Stimulated activated naive CD4-positive, alpha-beta T cell treated with Interleukin-2 at 50 U/mL for 16 hours (primary cell): ENCODE data around the gene TM4SF5.
"Not testable (repeated sequence)": the region's sequence is repeated elsewhere in the genome, so short reads cannot be mapped to it uniquely, and the experiment has no call there.

Source experiments
- DNase-seq: peaks from one replicate; lab custom pipeline; 2025; lab: John Stamatoyannopoulos, UW

The TM4SF5 gene

DNA sequence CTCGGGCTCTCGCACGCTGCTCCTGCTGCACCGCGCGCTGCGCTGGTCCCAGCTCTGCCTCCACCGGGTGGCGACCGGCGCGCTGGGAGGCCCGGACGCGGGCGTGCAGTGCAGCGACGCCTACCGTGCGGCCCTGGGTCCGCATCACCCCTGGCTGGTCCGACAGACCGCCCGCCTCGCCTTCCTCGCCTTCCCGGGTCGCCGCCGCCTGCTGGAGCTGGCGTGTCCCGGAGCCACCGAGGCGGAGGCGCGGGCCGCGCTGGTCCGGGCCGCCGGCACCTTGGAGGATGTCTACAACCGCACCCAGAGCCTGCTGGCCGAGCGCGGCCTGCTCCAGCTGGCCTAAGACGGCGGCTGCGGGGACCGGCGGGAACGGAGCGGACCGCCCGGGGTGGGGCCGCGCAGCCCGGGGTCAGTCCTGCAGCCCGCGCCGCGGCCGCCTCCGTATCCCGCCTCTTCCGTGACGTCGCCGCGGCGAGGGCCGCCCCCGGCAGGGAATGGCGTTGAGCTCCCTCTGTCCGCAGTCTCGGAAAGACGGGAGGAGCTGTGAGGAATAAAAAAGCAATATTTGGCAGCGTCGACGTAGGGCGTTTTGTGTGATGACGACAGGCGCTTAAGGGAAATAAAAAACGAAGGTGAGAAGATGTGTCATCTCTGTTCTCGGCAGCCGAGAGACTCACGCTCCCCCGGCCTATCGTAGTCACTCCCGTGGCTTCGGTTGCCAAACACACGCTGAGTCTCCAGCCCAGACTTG is 18.4 kb downstream of the TM4SF5 start:
- DNase-seq = peak; percentile 77

DNA sequence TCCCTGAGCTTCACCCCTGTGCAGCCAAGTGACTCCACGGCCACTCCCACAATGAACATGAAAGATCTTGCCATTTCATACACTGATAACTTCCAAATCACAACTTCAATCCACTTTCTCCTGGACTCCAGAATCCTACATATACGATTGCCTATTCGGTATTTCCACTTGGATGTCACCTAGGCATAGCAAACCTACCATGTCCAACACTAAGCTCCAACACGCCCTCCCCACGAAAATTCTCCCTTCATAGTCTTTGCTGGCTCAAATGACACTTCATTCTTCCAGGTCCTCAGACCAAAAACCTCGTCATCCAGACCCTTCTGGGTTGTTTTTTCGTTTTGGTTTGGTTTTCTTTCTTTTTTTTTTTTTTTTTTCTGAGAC is 19.0 kb downstream of the TM4SF5 start:
- no peak for DNase-seq

DNA sequence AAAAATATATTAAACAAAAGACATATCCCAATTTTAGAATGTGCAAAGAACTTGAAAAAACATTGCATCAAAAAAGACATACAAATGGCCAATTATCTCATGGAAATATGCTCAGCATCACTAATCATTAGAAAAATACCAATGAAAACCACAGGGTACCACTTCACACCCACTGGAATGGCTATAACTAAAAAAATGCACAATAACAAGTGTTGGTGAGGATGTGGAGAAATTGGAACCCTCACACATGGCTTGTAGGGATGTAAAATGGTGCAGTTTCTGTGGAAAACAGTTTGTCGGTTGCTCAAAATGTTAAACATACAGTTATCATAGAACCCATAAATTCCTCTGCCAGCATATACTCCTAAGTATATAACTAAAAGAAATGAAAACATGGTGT is 23.5 kb downstream of the TM4SF5 start:
- DNase-seq = no peak

DNA sequence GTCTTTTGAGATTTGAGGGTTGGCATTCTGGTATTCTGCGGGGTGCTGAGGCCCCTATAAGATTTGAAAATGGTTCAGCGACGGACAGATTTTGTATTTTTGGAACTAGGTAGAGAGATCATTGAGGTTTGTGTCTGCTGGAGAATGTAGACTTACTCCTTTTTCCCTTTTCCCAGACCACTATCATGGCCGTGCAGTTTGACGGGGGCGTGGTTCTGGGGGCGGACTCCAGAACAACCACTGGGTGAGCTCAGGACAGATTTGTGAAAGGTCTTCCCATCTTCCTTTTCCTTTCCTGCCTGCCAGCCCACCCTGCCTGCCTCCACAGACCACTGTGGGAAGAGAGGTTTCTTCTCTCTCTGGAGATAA is 24.9 kb downstream of the TM4SF5 start:
- peak; percentile 10 for DNase-seq

DNA sequence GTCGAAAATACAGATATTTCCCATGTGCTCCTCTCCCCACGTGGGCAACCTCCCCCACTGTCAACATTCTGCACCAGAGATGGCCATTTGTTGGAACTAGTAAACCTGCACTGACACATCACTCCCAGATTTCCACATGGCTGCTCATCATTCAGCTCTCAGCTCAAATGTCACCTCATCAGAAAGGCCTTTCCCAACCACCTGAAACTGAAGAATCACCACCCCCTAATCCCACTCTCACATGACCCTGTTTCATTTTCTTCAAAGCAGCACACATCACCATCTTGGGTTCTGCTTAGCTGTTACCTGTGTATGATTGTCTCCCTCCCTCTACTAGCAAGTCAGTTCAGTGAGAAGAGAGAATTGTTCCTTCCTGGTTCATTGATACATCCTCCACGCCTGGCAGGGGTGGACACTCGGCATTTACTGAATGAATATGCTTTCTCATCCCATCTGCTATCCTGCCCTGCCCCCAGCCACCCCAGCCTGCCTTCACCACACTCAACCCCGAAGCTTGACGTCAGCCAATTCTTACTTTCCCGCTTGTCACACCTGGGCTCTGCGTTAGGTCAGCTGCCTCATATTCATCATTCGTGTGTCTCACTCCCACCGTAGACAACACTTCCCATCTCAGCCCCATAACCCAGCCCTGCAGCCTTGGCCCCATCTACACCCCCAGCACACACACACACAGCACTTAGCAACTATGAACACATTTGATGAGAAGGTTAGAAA is 28.9 kb downstream of the TM4SF5 start:
- no peak for DNase-seq

DNA sequence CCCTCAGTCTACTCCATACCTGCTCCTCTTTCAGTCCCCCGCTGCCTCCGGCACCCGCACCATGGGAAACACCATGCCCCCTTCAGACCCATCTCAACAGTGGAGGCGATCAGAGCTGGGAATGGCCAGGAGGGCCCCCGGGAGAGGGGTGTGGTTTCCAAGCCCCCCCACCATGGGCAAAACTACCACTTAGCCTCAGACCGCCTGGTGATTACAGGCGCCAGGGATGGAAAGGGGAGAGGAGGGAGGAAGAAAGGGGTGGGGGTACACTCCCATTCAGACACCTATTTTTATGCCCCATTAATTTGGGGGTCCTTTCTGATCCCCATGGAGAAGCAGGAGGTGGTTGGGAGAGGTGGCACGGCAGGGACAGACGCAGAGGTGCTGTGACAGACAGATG is 30.5 kb downstream of the TM4SF5 start, which contains the start of gene C17orf114:
Gene C17orf114 (minus strand): TSS at position 101 of the 400 bp plus-strand sequence.
- no peak for DNase-seq

DNA sequence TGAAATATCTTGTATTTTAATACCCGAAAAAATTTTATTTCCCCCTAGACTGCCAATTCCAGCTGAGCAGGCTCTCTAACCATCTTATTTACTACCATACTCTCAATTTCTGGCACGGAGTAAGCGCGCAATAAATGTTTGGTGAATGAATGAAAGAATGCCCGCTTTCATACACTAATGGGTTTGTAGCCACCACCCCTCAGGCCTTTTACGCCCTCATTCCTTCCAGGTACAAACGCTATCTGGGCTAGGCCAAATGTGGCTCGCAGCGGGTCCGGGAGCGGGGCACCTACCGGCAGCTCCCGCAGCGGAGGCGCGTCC is 34.7 kb downstream of the TM4SF5 start:
- no peak for DNase-seq

DNA sequence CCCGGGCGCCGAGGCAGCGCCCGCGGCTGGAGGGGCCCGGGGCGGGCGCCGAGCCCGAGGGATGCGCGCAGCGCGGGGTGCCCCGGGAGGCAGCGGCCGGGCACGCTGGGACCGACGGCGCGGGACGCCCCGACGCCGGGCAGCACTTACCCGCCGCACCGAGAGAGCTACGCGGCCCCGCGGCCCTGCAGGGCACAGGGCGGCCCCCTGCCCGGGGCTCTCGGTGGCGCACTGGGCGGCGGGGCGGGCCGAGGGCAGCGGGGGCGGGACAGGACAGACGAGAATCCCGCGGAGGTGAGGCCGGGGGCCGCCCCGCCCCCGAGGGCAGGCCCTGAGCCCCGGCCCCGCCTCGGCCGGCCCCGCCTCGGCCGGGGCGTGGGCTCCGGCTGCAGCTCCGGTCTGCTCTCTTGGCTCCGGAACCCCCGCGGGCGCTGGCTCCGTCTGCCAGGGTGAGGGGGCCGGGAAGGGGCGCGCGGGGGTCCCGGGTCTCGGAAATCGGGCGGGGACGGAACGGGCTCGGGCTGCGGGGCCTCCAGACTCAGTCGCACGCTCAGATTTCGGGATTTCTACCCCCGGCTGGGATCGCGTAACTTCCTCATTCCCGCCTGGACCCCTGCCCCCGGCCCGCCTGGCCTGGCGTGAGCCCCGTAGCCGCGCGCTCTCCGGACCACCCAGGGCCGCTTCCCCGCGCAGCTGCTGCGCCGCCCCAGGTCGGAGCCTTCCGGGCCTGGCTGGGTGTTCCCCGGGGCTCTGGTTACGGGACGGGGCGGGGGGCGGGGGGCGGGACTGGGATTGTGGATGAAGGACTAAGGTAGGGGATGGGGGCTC is 35.3 kb downstream of the TM4SF5 start, which contains the start of gene PLD2:
Gene PLD2 (plus strand): TSS at position 376 of the 828 bp plus-strand sequence. CDS start 621 bp downstream, outside the sequence.
- peak; percentile 84 for DNase-seq

DNA sequence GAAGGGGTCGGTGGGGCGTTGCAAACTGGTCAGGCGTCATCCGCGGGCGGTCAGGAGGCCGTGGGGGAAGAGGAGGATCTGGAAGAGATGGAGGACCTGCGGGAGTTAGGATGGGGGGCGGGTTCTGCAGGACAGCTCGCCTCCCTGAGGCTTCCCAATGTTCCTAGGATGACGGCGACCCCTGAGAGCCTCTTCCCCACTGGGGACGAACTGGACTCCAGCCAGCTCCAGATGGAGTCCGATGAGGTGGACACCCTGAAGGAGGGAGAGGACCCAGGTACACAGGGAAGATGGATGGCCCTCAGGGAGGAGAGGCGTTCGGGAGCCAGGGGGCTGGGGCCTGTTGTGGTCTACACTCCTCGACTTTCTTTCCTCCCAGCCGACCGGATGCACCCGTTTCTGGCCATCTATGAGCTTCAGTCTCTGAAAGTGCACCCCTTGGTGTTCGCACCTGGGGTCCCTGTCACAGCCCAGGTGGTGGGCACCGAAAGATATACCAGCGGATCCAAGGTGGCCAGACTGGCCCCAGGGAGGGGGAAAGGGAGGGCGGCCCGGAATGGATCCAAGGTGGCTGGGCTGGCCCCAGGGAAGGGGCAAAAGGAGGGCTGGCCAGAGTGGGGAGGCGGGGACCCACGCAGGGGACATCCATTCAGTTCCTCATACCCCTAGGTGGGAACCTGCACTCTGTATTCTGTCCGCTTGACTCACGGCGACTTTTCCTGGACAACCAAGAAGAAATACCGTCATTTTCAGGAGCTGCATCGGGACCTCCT is 36.1 kb downstream of the TM4SF5 start:
- DNase-seq = no peak

DNA sequence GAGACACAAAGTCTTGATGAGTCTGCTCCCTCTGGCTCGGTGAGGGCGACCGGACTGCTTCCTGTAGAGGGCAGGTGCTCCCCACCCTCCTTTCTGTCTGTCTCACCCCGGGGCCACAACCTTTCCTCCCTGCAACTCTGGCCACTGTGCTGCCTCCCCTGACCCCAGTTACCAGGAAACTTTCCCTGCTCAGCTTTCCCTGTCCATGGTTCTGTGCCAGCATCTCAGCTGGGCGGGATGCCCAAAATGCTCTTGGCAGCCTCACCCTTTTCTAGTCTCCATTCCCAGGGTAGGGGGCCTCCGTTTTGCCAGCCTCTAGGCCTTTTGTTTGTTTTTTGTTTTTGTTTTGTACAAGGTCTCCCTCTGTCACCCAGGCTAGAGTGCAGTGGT is 36.7 kb downstream of the TM4SF5 start:
- no peak for DNase-seq

DNA sequence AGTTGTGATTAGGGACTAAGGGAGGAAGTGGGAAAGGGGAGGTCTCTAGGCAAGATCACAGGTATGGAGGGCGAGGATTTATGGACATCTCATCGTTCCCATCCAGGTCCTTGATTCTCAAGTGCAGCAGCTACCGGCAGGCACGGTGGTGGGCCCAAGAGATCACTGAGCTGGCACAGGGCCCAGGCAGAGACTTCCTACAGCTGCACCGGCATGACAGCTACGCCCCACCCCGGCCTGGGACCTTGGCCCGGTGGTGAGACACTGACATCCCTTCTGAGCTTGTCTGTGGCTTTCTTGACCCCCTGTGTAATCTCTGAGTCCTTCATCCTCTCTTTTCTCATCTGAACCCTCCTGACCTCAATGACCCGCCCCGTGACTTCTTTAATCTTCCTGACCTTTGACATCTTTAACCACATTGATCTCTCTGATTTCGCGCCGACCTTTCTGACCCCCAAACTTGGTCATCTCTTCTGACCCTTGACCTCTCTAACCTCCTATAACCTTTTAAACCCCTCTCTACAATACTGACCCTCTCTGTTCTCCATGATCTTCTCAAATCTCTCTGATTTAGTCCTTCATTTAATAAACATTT is 39.1 kb downstream of the TM4SF5 start:
- no peak for DNase-seq

DNA sequence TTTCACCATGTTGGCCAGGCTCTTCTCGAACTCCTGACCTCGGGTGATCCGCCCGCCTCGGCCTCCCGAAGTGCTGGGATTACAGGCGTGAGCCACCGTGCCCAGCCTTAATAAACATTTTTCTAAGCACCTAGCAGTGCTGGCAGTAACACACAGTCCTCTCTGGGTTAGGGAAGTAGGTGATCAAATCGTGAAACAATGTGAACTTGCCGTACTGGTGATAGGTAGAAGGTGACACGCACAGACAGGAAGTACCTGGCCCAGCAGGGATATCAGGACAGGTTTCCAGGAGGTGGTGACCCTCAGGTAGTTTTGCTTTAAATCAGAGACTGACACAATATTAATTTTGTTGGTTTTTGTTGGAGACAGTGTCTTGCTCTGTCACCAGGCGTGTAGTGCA is 39.8 kb downstream of the TM4SF5 start:
- no peak for DNase-seq

DNA sequence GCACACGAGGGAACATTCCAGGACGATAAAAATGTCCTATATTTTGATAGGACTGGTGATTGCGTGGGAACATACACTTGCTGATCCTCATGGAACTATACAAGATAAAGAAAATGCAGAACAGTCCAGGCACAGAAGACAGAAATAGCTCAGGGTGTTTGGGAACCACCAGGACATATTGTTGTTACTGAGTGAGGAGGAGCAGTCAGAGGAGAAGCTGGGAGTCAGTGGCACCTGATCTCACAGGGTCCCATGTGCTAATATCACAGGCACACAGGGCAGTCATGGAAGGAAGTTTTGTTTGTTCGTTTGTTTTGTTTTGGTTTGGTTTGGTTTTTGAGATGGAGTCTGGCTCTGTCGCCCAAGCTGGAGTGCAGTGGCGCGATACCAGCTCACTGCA is 41.0 kb downstream of the TM4SF5 start:
- DNase-seq = no peak

DNA sequence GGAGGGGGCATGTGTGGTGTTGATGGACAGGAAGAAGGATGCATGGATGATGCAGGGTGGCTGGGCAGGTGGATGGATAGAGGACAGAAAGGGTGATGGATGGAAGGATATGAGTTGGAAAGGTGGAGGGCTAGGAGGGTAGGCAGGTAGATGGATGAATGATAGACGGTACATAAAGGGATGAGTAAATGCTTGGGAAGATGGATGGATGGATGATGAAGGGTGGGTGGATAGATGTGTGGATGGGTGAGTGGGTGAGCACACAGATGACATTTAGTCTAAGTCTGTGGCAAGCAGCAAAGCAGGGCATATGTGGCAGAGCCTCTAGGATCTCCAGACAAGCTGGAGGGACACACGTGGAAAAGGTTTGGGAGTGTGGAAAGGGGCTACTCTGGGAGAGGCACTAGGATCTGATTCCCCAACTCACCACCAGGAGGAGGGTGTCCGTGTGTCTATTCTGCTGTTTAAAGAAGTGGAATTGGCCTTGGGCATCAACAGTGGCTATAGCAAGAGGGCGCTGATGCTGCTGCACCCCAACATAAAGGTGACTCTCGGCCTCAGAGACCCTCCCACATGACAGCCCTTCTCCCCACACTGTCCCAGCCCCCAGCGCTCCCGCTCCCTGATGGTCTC is 43.5 kb downstream of the TM4SF5 start:
- no peak for DNase-seq

DNA sequence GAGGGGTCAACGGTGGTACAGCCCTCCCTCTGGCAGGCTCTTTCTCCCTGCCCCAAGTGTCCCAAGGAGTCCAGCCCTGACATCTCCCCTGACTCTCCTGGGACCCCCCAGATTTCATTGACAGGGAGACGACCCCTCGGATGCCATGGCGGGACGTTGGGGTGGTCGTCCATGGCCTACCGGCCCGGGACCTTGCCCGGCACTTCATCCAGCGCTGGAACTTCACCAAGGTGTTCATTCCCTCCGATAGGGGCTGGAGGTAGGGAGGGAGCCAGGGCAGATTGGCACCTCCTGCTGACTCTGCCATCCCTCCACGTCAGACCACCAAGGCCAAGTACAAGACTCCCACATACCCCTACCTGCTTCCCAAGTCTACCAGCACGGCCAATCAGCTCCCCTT is 45.1 kb downstream of the TM4SF5 start:
- no peak for DNase-seq

DNA sequence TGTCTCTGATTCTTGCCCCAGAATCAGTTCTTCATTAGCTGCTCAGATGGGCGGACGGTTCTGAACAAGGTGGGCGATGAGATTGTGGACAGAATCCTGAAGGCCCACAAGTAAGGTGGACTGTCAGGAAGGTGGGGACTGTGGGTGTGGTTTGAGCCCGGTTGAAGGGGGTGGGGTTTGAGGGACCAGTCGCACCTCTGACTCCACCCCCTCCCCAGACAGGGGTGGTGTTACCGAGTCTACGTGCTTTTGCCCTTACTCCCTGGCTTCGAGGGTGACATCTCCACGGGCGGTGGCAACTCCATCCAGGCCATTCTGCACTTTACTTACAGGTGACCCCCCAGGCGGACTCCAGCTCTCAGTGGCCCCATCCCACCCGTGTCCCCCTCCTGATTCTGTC is 46.6 kb downstream of the TM4SF5 start:
- no peak for DNase-seq

DNA sequence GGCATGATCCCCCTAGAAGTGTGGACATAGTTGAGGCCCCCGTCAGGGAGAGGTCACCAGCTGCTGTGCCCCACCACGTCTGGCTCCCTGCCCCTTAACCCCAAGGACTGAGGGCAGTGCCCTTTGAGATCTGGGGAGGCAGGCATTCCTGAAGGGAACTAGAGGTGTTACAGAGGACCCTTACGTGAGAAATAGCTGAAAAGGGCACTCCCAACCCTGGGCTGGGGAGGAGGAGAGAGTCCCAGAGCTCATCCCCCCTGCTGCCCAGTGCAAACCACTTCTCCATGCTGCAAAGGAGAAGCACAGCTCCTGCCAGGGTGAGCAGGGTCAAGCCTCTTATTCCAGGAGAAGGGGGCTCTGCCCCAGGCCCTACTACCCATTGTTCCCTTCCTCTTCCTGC is 51.1 kb downstream of the TM4SF5 start:
- no peak for DNase-seq

DNA sequence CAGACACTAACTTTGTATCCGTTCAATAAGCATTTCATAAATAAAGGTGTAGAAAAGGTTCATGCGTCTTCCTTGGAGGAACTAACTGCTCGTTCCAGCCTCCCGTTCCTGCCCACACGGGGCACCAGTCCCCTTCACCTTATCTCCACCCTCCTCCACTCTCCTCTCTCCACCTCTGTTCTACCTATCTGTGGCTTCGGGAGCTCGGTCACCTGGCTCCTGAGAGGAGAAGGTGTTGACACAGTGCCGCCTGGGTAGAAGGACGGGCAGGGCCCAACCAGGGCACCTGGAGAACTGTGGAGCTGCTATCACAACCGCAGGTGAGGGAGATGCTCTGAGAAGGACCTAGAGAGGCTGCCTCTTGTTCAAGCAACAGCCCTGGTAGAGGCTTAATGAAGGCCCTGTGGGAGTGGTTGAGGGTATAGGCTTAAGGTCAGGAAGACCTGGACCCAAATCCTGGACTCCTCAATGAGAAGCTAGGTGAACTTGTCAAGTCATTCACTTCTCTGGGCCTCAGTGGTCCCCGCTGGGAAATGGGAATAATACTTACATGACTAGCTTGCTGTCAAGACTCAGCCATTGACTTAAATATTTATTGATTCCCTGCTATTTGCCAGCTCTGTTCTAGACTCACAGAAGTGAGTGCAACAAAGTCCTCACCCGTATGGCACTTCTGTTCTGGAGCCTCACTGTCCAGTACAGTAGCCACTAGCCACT is 51.8 kb downstream of the TM4SF5 start:
- no peak for DNase-seq

DNA sequence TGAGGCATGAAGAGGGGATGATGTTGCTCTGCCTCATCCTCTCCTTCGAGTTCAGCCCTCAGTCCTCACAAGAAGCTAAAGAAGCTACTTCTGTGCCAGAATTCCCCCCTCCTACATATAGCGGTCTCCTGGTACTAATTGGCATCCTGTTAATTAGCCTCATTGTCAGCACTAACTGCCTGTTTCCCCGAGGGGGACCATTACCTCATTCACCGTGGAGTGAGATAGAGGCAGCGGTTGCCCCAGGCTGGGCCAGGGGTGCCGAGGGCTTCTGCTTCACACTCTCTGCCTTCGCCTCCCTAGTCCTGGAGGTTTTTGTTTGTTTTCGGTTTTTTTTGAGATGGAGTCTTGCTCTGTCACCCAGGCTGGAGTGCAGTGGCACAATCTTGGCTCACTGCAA is 55.7 kb downstream of the TM4SF5 start:
- DNase-seq = no peak

DNA sequence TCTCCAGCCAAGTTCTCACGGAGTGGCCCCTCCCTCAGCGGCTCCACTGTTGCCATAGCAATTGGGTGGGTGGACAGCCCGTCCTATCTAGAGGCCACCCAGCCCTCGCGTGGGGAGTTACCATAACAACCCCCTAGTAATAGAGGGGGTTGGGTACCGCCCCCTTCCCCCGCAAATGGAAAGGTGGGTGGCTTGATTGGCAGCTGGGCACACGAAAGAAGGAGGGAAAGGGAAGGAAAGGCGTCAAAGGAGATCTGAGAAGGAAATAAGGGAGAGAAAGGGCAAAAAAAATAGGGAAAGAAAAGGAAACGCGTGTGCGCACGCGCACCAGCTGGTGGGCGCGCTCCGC is 61.1 kb downstream of the TM4SF5 start:
- DNase-seq = not testable (repeated sequence)
